Heart left ventricle (tissue), 16 donors: Measurements from ENCODE around the gene ANKRD29. TPM values are rescaled to one million over a fixed set of nuclear protein-coding genes. Genes with fewer than 3 reads are reported as not detected.

ENCODE experiments used
- ATAC-seq, 4 donors: fragments of 200-7000 bp; cut with Tn5 transposase; one replicate each; pipeline ENCODE4 v1.9.1; 2020 to 2022; ENCODE audit warnings: moderate library complexity in 4 of 4, mild to moderate bottlenecking in 3 of 4, moderate number of reproducible peaks in 1 of 4
- DNase-seq, 5 donors: peaks; one replicate each; pipeline ENCODE4 v3.0.0-alpha.2; 2020
- H3K27ac ChIP-seq, 12 donors: fragments of 200-600 bp; sonication (generic) in 4 of 12; one replicate each; pipeline versions ENCODE4 v1.5.0 to v1.8.0; 2016 to 2022; ENCODE audit warnings: mild to moderate bottlenecking in 2 of 12
- H3K27me3 ChIP-seq, 9 donors: fragments of 200-600 bp; sonication (generic) in 2 of 9; one replicate each; pipeline versions ENCODE4 v1.5.1 to v1.8.0; 2016 to 2022; ENCODE audit warnings: mild to moderate bottlenecking in 3 of 9
- H3K36me3 ChIP-seq, 9 donors: fragments of 200-600 bp; sonication (generic) in 2 of 9; one replicate each; pipeline versions ENCODE4 v1.5.0 to v1.8.0; 2018 to 2022; ENCODE audit warnings: mild to moderate bottlenecking in 2 of 9
- H3K4me1 ChIP-seq, 12 donors: fragments of 200-600 bp; sonication (generic) in 4 of 12; one replicate each; pipeline versions ENCODE4 v1.5.0 to v1.8.0; 2016 to 2022; ENCODE audit warnings: mild to moderate bottlenecking in 3 of 12
- H3K4me3 ChIP-seq, 12 donors: fragments of 200-600 bp; sonication (generic) in 4 of 12; one replicate each; pipeline versions ENCODE4 v1.5.0 to v1.8.0; 2017 to 2022; ENCODE audit warnings: mild to moderate bottlenecking in 9 of 12, moderate library complexity in 4 of 12
- H3K9me3 ChIP-seq, 12 donors: fragments of 200-600 bp; sonication (generic) in 4 of 12; one replicate each; pipeline versions ENCODE4 v1.5.0 to v1.8.0; 2016 to 2022; ENCODE audit warnings: mild to moderate bottlenecking in 1 of 12
- CTCF ChIP-seq, 12 donors: fragments of 200-600 bp; sonication (generic) in 4 of 12; IDR thresholded peaks; one replicate each; pipeline versions ENCODE4 v1.5.0 to v1.8.0; 2018 to 2022; ENCODE audit warnings: antibody characterized with exemption in 12 of 12, mild to moderate bottlenecking in 5 of 12
- POLR2A ChIP-seq, 2 donors: fragments of 450-650 bp; IDR thresholded peaks; one replicate each; pipeline ENCODE4 v1.6.1; 2017; ENCODE audit warnings: antibody characterized with exemption in 2 of 2, mild to moderate bottlenecking in 2 of 2, moderate library complexity in 2 of 2
- WGBS, 4 donors: extraction: QIAGEN DNeasy Blood & Tissue Kit in 2 of 4; methylation state at CpG; one replicate each; pipeline versions ENCODE4 v1.1.5 to v1.1.7; 2013 to 2018; 5-methylcytosine and 5-hydroxymethylcytosine counted together
- intact Hi-C, 10 donors: fragments of 100-400 bp; cut with DNase I; formaldehyde crosslinking; loops; one replicate each; pipeline versions ENCODE4 v1.11.1 to v1.14.2; 2022
- polyA plus RNA-seq, 2 donors: library from polyadenylated mRNA; stranded (reverse); fragments of 200-250 nt; gene quantifications; one replicate each; pipeline ENCODE4 v1.2.3, GENCODE V29; 2013
- total RNA-seq, 9 donors: library from RNA; depleted of rRNA in 2 of 9; stranded (reverse); fragments of >200 nt in 2 of 9; fragmentation: NEBNext Ultra II Directional in 3 of 9; extraction: Animal tissue kit (Norgen Biotek cat#: 25700) in 3 of 9; gene quantifications; one replicate each; pipeline versions ENCODE4 v1.1.0 to v1.2.4, GENCODE V29; 2016 to 2023
- donor health status: ischemic (EF 13 %, LVEDD 7.1; RV severe dilation, severe dysfunction).
- donor health status: healthy with polysubstance abuse.
- donor health status: DM: no; HTN: yes; CAD: no.
- donor health status: DM: no; HTN: no; CAD: no.
- donor health status: ischemic (EF 25% LVEDD 6.9; RV normal size, moderate dysfunction).
- donor health status: ischemic (EF 25% LVEDD 5.7; RV mildly dilated, moderate dysfunction).
- donor health status: healthy.
- donor health status: DM: yes; HTN: yes; CAD: no.
- donor health status: ischemic (EF 35%, LVEDD 5.7; RV mildly dilated, moderate dysfunction).
- donor health status: nonischemic (EF 11% LVEDD 7.7; RV severe dilation, severe dysfunction).
- donor health status: DM: yes; HTN: yes; CAD: no.
- donor health status: PGD.
- donor health status: ischemic (EF 29% LVEDD 5.4; RV normal size, mild dysfunction).
- donor health status: nonischemic (EF 23%, LVEDD 6.1; RV moderate dilation, normal function).

ANKRD29 gene
- total and polyA plus RNA-seq, 11 donors, result 1.7 to 7.1 (median 4.9) TPM

GRCh38 chr18:23618862-23619387, 43.8 kb downstream of the ANKRD29 start:
- Histone ChIP-seq H3K27ac (peak overlapping the region in 4 of 12 donors; percentile 22 to 40 (median 38)), H3K4me1 (peaks cover 0 to 15% (median 4%) of the 10 kb centered on the region in 12 donors), H3K27me3 (peaks cover 0 to 30% (median 0%) of the 10 kb centered on the region in 9 donors), H3K9me3 (no peaks in the 10 kb centered on the region), H3K4me3 (peak overlapping the region in 11 of 12 donors; percentile 28 to 66 (median 49)), H3K36me3 (no peaks in the 10 kb centered on the region)
- intact Hi-C loops, result loop anchor here in 1 of 10 donors (10.0 kb wide), 1 partner anchor 296 kb away; no protein-coding TSS in a partner anchor
- peak in 1 of 5 donors; percentile 13 for DNase-seq
- TF ChIP-seq CTCF (IDR thresholded peaks at IDR 0.05), result peak in 1 of 12 donors; percentile 7
- TF ChIP-seq POLR2A (IDR thresholded peaks at IDR 0.05), result no peak
- peak; percentile 22 to 78 (median 63) for ATAC-seq
- WGBS, 4 donors, result 33 to 58% (median 45%) methylated on average over 10 to 18 of the region's 18 CpGs

- Histone ChIP-seq H3K4me1 (peaks cover 0 to 15% (median 4%) of the 10 kb centered on the region in 12 donors), H3K27ac (no peak overlapping the region), H3K9me3 (no peaks in the 10 kb centered on the region), H3K4me3 (no peak overlapping the region), H3K27me3 (peaks cover 0 to 30% (median 0%) of the 10 kb centered on the region in 9 donors), H3K36me3 (no peaks in the 10 kb centered on the region)
- WGBS, 4 donors, result 83 to 89% (median 88%) methylated on average over 4 of the region's 4 CpGs
- ATAC-seq (no peak), DNase-seq (no peak)
- TF ChIP-seq CTCF (IDR thresholded peaks at IDR 0.05), result no peak
- no peak for TF ChIP-seq POLR2A (IDR thresholded peaks at IDR 0.05)
- intact Hi-C loops, result loop anchor here in 1 of 10 donors (10.0 kb wide), 1 partner anchor 297 kb away; no protein-coding TSS in a partner anchor
Measured at GRCh38 chr18:23617412-23618014, 45.2 kb downstream of the ANKRD29 start.

GRCh38 chr18:23616258-23616657, 46.5 kb downstream of the ANKRD29 start:
- Histone ChIP-seq H3K36me3 (peaks cover 0 to 3% (median 0%) of the 10 kb centered on the region in 9 donors), H3K9me3 (no peaks in the 10 kb centered on the region), H3K4me1 (peaks cover 0 to 12% (median 6%) of the 10 kb centered on the region in 12 donors), H3K4me3 (no peak overlapping the region), H3K27ac (no peak overlapping the region), H3K27me3 (peaks cover 0 to 20% (median 0%) of the 10 kb centered on the region in 9 donors)
- TF ChIP-seq POLR2A (IDR thresholded peaks at IDR 0.05), result no peak
- no peak for TF ChIP-seq CTCF (IDR thresholded peaks at IDR 0.05)
- ATAC-seq, result no peak
- intact Hi-C loops, result loop anchor here in 1 of 10 donors (10.0 kb wide), 1 partner anchor 299 kb away; no protein-coding TSS in a partner anchor
- 90 to 98% (median 95%) methylated on average over 2 of the region's 2 CpGs for WGBS, 4 donors
- no peak for DNase-seq

GRCh38 chr18:23614891-23615290, 47.8 kb downstream of the ANKRD29 start:
- DNase-seq, result no peak
- Histone ChIP-seq H3K27me3 (peaks cover 0 to 7% (median 0%) of the 10 kb centered on the region in 9 donors), H3K4me3 (no peak overlapping the region), H3K9me3 (no peaks in the 10 kb centered on the region), H3K36me3 (peaks cover 0 to 6% (median 0%) of the 10 kb centered on the region in 9 donors), H3K4me1 (peaks cover 0 to 11% (median 5%) of the 10 kb centered on the region in 12 donors), H3K27ac (no peak overlapping the region)
- ATAC-seq, result no peak
- TF ChIP-seq CTCF (IDR thresholded peaks at IDR 0.05) (no peak), POLR2A (IDR thresholded peaks at IDR 0.05) (no peak)
- 74 to 88% (median 86%) methylated on average over 3 of the region's 3 CpGs for WGBS, 4 donors
- intact Hi-C loops, result loop anchor here in 1 of 10 donors (10.0 kb wide), 1 partner anchor 300 kb away; no protein-coding TSS in a partner anchor
